NCI-H1436 treated with DMSO at 0.1 percent for 48 hours (cell line): ENCODE data around the gene HMOX1.
"Not testable (repeated sequence)": the region's sequence is repeated elsewhere in the genome, so short reads cannot be mapped to it uniquely, and the experiment has no call there.

Experiments used
- DNase-seq: peaks from one replicate; lab custom pipeline; 2025; lab: John Stamatoyannopoulos, UW

Gene HMOX1

GRCh38 chr22:35434061-35434710 is 53.3 kb downstream of the HMOX1 start:
- no peak for DNase-seq

- no peak for DNase-seq
Observed at GRCh38 chr22:35435201-35435740, 54.4 kb downstream of the HMOX1 start.

- no peak for DNase-seq
Observed at GRCh38 chr22:35436421-35436820, 55.5 kb downstream of the HMOX1 start.

GRCh38 chr22:35437049-35437448 is 56.2 kb downstream of the HMOX1 start:
- no peak for DNase-seq

- not testable (repeated sequence) for DNase-seq
Observed at GRCh38 chr22:35438673-35439364, 57.9 kb downstream of the HMOX1 start.

- DNase-seq, result no peak
Observed at GRCh38 chr22:35439365-35439717, 58.4 kb downstream of the HMOX1 start.

- DNase-seq, result no peak
Observed at GRCh38 chr22:35440129-35440528, 59.2 kb downstream of the HMOX1 start.

- no peak for DNase-seq
Observed at GRCh38 chr22:35441489-35442100, 60.7 kb downstream of the HMOX1 start.

- DNase-seq, result no peak
Observed at GRCh38 chr22:35442471-35442870, 61.6 kb downstream of the HMOX1 start.

- DNase-seq, result no peak
Observed at GRCh38 chr22:35443338-35443737, 62.4 kb downstream of the HMOX1 start.
